Measurements from ENCODE around the gene SLC25A19.
"Not testable (repeated sequence)": the region's sequence is repeated elsewhere in the genome, so short reads cannot be mapped to it uniquely, and the experiment has no call there.

Gene SLC25A19

GRCh38 chr17:75260641-75261335 lies 28.4 kb downstream of the SLC25A19 start:
- TF ChIP-seq MYC (IDR thresholded peaks at IDR 0.05; ENCODE audit: low read depth, low read length) = no peak
- TF ChIP-seq POLR2A (IDR thresholded peaks at IDR 0.05; ENCODE audit: extremely low read depth, insufficient read length) = no peak
- TF ChIP-seq CTCF (IDR thresholded peaks at IDR 0.05; ENCODE audit: low read depth, low read length) = no peak
- TF ChIP-seq MAX (IDR thresholded peaks at IDR 0.05; ENCODE audit: low read depth, low read length) = no peak
- H3K4me3 ChIP-seq (ENCODE audit: low read depth, low read length) = peak overlapping the region; percentile 100
- DNase-seq (ENCODE audit: low read depth) = peak; percentile 55

GRCh38 chr17:75257228-75257627 lies 32.0 kb downstream of the SLC25A19 start:
- H3K4me3 ChIP-seq (ENCODE audit: low read depth, low read length); DNase-seq (ENCODE audit: low read depth): not testable (repeated sequence)

GRCh38 chr17:75255954-75256698 lies 33.1 kb downstream of the SLC25A19 start:
- not testable (repeated sequence) for H3K4me3 ChIP-seq (ENCODE audit: low read depth, low read length); DNase-seq (ENCODE audit: low read depth)

- TF ChIP-seq MYC (IDR thresholded peaks at IDR 0.05; ENCODE audit: low read depth, low read length) (no peak), POLR2A (IDR thresholded peaks at IDR 0.05; ENCODE audit: extremely low read depth, insufficient read length) (no peak), MAX (IDR thresholded peaks at IDR 0.05; ENCODE audit: low read depth, low read length) (no peak), CTCF (IDR thresholded peaks at IDR 0.05; ENCODE audit: low read depth, low read length) (no peak)
- no peak overlapping the region for H3K4me3 ChIP-seq (ENCODE audit: low read depth, low read length)
- no peak for DNase-seq (ENCODE audit: low read depth)
Observed at GRCh38 chr17:75252039-75252816, 37.0 kb downstream of the SLC25A19 start.

GRCh38 chr17:75250009-75250471 lies 39.2 kb downstream of the SLC25A19 start:
- TF ChIP-seq MYC (IDR thresholded peaks at IDR 0.05; ENCODE audit: low read depth, low read length) (no peak), CTCF (IDR thresholded peaks at IDR 0.05; ENCODE audit: low read depth, low read length) (no peak), POLR2A (IDR thresholded peaks at IDR 0.05; ENCODE audit: extremely low read depth, insufficient read length) (no peak)
- no peak for DNase-seq (ENCODE audit: low read depth)
- no peak overlapping the region for H3K4me3 ChIP-seq (ENCODE audit: low read depth, low read length)

GRCh38 chr17:75249564-75249963 lies 39.7 kb downstream of the SLC25A19 start:
- TF ChIP-seq POLR2A (IDR thresholded peaks at IDR 0.05; ENCODE audit: extremely low read depth, insufficient read length) (no peak), MAX (IDR thresholded peaks at IDR 0.05; ENCODE audit: low read depth, low read length) (no peak), MYC (IDR thresholded peaks at IDR 0.05; ENCODE audit: low read depth, low read length) (no peak), CTCF (IDR thresholded peaks at IDR 0.05; ENCODE audit: low read depth, low read length) (no peak)
- H3K4me3 ChIP-seq (ENCODE audit: low read depth, low read length) = no peak overlapping the region
- no peak for DNase-seq (ENCODE audit: low read depth)
